Measurements from ENCODE around the gene RAB20.

Gene RAB20

DNA sequence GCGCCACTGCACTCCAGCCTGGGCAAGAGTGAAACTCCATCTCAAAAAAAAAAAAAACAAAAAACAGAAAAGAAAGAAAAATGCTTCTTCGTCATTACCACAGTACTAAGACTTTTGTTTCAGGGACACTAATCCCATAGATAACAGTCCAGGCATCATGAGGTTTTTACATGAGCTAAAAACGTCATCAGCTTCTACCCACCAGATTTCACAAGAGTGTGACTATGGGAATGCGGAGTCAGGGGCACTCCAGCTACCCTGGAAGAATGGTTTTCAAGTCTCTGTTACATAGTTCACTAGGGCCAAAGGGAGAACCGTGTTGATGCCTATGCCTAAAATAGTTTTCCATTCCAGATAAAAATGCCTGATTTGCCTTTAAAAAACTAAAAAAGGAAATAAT lies 33.2 kb downstream of the RAB20 start:
- no peak for DNase-seq

DNA sequence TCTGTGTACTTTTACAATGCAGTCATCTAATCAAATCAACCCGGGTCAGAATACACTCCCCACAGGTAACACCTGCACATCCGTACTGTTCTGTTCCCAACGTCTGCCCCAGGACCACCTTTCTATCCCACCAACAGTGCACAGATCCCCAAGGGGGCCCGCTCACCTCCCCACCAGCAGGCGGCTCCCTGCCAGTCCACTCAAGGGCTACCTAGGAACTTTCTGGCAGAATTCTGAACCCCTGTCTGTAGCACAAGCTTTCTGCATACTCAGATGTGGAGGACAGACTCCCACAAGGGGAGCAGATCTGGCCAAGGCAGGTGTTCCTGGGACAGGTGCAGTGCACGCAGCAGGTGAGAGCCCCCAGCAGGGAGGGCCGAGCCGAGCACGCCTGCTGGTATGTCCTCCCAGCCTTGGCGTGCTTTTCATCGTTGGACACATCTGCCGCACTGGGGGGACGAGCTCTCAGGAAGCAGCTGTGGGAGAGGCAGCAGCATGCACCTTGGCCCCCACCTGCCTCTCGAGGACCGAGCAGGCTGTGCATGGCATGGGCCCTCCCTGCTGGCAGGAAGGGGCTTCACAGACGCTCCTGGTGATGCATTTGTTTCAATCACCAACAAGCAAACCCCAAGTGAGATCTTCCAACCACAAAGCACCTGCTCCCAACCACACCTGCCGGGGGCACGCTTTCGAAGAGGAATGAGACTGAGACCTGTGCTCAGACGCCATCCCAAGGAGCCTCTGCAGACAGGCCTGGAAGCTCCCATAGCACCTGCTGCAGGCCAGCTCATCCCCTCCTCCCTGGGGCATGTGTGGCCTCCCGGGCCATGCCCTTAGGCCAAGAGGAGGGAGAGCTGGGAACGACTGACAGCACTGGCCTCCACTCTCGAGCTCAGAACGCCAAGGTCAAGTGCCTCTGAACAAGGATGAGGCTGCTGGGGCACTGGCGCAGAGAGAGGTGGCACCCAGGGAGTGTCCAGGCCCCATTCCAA lies 35.9 kb downstream of the RAB20 start:
- peak in 1 of 2 experiments; percentile 70 for DNase-seq

DNA sequence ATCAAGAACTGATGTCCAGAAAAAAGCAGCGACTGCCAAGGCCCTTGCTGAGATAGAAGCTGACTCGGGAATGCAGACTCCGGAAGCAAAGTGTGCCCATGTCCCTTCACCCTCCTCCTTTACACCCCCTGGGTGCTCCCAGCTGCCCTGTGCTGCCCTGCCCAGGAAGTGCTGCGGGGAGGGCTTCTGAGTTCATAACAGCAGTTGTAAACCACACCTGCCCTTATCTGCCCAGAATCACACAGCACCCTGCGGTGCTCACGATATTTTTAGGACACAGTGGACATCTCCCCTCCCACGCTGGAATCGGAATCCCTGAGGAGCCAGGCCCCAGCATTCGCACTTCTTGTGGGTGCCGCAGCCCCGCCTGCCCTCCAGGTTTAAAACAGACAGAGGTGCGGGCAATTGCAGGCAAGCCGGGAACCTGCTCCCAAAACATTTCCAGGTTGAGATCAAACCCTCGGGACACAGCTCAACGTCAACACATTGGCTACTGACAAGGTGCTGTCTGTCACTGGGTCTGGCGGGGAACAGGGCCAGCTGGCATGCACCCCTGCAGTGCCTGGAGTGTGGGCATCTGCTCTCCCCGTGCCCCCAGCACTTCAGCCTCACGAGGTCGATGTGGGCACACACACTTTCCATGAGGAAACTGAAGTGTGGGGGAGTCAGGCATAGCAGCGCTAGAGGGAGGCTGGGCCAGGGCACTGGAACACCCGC lies 36.8 kb downstream of the RAB20 start:
- peak in 1 of 2 experiments; percentile 24 for DNase-seq

DNA sequence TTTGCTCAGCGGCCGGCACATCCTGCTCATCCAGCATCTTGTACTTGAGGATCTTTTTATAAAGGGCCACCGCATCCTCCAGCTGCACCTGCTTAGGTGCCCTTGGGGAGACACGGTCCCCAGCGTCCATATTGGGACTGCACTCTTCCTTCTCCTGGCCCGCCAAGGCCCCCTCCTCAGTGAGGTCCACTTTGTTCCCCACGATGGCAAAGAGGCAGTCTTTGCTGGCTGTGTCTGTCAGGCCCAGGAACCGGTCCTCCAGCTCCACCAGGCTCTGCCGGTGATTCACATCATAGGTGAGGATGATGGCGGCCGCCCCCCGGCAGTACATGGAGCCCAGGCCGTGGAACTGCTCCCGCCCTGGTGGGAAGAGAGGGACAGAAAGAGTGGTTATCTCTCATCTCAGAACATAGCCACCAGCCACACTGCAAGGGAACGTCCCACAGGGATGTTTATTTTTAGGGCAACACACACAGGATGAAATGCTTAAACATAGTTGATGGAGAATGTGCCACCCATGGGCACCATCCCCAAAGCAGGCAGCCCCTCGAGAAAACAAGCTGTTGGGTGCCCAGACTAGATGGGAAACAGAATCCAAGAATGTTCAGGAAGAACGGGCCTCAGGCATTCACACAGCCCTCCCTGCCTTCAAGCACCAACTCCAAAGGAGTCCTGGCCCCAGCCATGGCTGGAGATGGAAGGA lies 37.5 kb downstream of the RAB20 start:
- DNase-seq, result no peak

DNA sequence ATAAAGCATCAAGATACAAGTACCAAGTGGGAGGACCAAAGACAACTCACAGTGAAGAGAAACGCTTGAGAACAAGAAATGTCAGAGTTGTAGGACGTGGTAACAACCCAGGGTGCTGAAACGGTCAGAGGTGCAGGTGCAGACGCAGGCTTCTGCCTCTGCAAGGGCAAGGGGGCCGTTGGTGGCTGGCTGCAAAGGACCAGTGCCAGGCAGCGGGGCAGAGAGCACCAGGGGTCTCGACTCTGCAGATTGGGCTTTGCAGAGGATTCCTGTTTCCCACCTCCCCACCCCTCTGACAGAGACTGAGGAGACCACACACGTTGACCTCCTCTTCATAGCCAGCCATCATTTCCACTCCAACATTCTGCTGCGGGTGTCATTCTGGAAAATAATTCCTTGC lies 38.3 kb downstream of the RAB20 start:
- DNase-seq, result no peak

DNA sequence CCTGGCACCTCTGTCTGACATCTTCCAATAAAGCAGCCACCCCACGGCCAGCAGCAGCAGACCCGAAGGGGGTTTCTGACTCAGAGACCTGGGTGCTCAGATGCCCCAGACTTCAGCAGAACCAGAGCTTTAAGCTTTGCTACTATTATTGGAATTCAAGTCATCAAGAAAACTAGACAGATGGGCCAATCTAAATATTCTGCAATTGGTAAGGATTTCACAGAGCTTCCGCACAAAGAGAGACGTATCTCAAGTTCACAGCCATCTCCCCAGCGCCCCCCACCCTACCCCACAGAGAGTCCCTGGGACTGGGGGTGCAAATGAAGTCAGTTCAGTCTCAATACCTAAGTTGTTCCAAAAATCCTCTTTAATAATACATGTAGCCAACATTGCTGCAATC lies 38.8 kb downstream of the RAB20 start:
- DNase-seq, result no peak

DNA sequence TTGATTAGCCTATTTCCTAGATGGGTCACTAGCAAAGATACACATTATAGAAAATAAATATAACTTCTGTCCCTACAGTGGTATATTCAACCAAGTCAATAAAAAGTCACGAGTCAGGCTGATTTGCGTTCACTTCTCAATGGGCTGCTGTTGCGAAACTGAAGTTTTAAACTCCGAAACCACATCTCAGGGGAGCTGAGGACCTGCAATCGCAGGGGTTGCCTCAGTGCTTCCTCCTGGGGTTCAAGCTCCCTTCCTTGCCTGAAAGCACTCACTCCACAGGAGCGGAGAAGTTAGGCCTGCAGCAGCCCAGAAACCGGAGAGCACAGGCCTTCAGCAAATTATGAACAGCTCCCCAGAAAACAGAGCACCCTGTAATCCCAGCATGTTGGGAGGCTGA lies 39.6 kb downstream of the RAB20 start:
- no peak for DNase-seq

DNA sequence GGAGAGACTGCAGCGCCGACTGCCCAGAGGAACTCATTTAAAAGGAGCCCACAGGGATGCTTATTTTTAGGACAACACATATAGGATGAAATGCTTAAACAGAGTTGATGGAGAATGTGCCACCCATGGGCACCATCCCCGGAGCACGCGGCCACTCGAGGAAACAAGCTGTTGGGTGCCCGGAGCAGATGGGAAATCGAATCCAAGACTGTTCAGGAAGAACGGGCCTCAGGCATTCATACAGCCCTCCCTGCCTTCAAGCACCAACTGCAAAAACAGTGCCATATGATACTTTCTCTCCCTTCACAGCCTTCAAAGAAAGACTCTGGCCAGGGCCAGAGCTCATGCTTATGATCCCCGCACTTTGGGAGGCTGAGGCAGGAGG lies 40.2 kb downstream of the RAB20 start:
- DNase-seq, result no peak

DNA sequence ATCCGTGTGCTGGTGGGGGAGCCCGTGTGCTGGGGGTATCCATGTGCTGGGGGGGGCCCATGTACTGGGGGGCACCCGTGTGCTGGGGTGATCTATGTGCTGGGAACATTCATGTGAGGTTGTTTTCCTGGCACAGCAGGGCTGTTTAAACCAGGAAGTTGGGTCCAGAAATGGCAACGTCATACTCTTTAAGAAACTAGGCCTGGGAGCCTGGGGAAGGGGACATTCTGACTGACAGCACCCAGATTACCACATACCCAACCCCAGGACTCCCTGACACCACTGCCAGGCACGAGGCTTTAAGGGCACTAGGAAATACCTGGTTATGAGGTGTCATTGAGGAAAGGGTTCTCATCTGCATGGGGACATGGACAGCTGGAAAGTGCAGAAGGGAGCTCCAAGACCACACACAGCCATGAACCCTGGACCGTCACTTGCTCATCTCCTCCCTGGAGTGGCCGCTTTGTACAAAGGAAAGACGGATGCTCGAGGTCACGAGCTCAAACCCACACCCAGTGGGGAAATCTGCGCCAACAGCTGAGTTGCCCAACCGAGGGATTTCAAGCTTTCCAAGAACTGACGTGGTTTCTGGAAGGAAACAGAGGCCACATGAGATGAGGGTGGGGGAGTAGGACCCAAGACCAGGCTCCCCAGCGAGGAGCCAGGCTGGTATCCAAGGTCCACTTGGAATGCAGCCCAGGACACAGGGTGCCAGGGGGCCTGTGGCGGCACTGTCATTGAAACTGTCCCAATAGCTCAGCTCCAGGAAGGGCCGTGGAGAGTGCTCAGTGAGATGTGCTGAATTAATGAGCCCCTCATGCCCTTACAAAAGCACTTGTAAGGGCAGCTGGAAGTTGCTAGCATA lies 40.9 kb downstream of the RAB20 start:
- no peak for DNase-seq

DNA sequence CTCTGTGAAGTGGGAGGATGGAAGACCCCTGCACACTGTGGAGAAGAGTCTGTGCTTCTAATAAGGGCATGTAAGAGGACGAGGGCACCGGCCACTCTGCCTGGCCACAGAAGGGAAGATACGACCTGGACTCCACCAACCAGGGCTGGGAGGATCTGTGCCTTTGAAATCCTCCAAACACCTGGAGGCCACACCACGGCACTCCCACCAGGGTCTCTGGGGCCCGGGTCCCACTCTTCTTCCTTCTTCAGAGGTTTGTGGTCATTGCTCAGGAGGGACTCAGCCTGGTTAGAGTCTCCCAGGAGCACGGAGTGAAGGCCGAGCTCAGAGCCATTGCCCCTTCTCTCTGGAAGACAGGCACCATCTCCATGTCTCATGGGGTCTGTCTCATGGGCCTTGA lies 42.0 kb downstream of the RAB20 start:
- DNase-seq, result no peak

DNA sequence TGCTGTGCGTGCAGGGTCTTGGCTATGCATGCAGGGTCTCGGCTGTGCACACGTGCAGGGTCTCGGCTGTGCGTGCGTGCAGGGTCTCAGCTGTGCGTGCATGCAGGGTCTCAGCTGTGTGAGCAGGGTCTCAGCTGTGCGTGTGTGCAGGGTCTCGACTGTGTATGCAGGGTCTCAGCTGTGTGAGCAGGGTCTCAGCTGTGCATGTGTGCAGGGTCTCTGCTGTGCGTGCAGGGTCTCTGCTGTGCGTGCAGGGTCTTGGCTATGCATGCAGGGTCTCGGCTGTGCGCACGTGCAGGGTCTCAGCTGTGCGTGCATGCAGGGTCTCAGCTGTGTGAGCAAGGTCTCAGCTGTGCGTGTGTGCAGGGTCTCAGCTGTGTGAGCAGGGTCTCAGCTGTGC lies 42.5 kb downstream of the RAB20 start:
- no peak for DNase-seq

DNA sequence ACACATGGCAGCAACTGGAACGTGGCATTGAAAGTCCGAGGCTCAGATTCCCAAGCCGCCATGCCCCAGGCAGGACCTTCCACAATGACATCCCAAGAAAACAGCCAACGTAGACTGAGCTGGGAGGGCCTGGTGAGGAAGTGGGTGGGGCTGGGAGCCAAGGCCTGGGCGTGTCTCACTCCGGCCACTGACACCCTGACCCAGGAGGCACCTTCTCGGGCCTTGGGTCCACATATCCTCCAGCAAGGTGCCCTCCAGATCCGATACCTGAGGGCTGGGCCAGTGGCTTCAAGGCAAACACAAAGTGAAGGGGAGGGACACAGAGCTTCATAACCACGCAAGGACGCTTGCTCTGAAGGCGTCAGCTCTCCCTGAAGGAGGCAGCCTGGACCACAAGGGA lies 43.0 kb downstream of the RAB20 start:
- DNase-seq, result no peak

DNA sequence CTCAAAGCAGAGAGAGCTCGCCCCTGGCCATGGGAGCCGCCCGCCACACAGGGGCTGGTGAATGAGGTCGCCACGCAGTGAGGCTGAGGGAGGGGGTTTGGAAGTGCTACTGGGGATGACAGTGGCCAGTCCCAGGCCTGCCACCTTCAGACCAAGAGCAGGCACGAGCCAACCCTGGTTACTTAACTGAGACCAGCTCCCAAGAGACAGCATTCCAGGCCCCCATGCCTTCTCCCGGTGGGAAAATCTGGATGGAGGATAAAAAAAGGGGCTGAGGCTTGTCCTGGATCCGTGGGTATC lies 43.3 kb downstream of the RAB20 start:
- no peak for DNase-seq

DNA sequence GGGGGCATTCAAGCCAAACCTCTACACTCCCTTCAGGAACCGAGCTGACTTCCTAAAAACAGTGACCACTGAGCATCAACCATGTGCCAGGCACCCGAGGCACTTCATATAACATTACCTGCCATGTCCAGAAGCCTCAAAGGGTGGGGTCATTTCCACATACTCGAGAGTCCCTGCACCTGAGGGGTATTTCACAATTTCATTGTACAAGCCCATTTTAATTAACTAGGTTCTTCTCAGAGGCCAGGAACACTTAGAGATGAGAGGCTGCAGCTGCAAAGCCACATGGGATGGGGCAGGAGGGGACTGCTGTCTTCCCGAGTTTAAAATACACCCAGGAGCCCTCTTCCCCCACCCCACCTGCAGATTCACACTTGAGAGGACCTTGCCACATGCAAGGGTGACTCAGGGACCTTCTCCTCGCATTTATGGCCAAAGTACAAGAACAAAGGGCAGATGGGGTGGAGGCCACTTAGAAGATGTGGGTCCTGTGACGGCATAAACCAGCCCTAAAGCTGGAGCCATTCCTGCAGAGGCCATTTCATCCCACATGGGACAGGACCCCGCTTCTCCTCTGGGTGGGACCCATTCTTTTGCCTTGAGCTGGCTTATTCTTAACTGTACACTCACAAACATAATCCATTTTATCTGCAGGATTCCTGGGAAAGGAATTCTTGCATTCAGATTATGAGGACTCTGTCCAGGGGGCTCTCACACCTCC lies 43.9 kb downstream of the RAB20 start:
- DNase-seq, result no peak

DNA sequence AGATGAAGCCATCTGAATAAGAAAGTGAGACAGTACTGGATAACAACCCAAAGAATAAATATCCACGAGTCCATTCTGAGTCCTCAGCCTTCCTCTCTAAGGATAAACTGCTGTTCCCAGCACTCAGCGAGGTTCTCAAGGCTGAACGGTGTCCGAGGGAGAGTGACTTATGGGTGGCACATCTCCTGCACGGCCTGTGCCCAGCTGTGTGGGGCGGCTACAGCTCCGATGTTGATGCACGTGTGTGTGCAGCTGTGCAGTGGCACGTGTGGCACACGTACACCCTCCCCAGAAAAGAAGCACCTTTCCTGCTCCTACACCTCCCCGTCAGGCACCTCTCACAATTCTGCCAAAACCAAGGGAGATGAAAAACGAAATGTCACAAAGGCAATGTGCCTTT lies 45.0 kb downstream of the RAB20 start:
- DNase-seq, result no peak

DNA sequence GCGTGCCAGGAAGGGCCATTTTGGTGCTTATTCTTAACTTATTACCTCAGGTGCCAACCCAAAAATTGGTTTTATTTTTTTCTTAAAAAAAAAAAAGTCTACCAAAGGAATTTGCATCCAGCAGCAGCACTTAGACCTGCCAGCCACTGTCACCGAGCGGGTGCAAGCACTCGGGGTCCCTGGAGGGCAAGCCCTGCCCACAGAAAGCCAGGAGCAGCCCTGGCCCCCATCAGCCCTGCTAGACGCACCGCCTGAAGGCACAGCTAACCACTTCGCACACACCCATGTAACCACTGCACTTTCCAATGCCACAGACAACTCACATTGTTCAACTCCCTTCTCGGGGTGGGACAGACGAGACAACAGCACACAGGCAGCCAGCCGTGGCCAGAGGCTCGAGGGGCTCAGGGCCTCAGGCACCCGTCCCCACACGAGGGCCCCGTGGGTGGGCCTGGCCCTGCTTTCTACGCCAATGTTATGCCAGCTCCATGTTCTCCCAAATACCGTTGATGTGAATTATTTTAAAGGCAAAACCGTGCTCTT lies 49.3 kb downstream of the RAB20 start:
- no peak for DNase-seq

DNA sequence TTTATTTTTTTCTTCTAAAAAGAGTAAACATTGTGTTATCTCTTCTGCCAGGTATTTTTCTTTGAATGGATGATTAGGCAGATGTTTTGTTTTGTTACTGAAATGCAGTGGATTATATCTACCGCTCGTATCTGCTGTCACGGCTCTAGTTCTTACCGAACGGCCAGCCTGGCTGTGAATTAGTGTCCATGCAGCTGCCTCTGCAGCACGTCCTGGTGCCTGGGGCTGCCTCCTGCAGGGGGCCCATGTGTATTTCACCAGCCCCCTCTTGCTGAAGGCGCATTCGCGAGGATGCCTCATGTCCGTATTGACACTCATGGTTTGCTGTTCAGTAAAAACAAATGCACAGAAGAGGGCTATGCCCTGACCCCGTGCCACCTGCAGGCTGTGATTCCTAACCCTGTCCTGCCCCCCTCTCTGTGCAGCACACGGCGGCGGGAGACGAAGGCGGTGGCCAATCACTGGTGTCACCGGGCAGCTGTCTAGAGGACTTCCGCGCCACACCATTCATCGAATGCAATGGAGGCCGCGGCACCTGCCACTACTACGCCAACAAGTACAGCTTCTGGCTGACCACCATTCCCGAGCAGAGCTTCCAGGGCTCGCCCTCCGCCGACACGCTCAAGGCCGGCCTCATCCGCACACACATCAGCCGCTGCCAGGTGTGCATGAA lies 49.9 kb downstream of the RAB20 start:
- no peak for DNase-seq

DNA sequence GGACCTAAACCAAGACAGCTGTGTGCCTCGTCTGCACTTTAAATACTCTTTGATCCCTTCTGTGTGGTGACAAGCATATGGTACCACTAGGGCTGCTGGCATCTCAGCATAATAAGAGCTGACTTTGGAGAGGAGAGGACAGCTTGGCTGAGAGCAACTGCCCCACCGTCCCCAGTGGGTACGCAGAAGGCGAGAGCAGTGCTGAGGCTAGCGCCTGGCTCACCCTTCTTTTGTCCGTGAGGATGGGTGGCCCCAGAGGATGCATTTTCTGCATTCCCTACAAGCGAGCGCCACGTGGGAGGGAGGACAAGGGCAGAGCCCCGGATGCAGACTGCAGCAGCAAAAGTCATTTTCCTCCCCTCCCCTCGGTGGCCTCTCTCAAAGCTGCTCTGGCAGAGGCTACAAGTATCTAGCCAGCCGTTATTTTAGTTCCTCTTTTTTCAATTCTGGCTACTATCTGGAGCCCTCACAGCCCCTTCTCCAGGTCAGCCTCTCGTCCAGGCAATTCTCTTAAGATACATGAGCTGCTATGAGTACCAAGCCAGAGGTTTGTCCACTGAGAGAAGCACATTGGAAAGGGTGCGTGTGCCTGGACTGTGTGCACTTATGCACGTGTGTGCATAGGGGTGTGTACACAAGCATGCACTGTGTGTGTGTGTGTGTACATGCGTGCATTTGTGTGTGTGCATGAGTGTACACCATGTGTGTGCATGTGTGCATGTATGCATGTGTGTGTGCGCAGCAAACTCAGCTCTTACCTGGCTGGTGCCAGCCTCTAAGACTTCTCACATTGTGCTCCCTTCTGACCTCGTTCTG lies 51.3 kb downstream of the RAB20 start:
- DNase-seq, result no peak

DNA sequence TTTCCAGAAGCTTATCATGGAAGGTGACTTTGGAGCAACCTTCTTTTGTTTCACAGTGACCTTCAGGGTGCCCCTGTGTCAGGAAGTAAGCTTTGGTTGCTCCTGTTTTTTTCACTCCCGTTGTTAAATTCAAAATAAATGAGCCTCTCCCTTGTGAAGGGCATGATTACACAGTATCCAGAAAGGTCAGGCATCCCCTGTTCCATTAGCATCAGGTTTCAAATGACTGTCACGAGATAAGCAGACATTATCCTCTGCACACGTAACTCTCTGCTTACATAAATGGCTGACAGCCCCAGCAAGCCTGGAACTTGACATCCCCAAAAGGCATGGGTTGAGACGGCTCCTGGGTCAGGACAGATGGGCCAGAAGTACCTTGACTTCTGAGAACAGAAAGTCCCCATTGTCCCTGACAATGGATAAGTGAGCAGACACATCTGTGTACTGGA lies 52.0 kb downstream of the RAB20 start:
- peak in 1 of 2 experiments; percentile 34 for DNase-seq
